ENCODE results near the gene MRPS18B.
"Not testable (repeated sequence)": the region's sequence is repeated elsewhere in the genome, so short reads cannot be mapped to it uniquely, and the experiment has no call there.

The MRPS18B gene

GRCh38 chr6:30647242-30648116, 29.8 kb downstream of the MRPS18B start:
- CTCF ChIA-PET, result interaction anchor here (1.0 to 2.8 kb wide), 6 partner anchors 9 to 83 kb away, joined by 3 to 6 read pairs (median 4); no protein-coding TSS in a partner anchor
- peak; percentile 84 for DNase-seq (ENCODE audit: extremely low spot score)
- no peak for TF ChIP-seq CTCF (IDR thresholded peaks at IDR 0.05; ENCODE audit: control extremely low read depth, extremely low read depth, low read depth, missing control alignments)
- POLR2A ChIA-PET, result no interaction called here

GRCh38 chr6:30651143-30651542, 33.5 kb downstream of the MRPS18B start:
- DNase-seq (ENCODE audit: extremely low spot score), result no peak
- ChIA-PET CTCF (interaction anchor here (0.9 to 1.2 kb wide), 2 partner anchors 28 to 80 kb away, joined by 4 to 5 read pairs; no protein-coding TSS in a partner anchor), POLR2A (no interaction called here)
- TF ChIP-seq CTCF (IDR thresholded peaks at IDR 0.05; ENCODE audit: control extremely low read depth, extremely low read depth, low read depth, missing control alignments), result no peak

- ChIA-PET CTCF (interaction anchor here (1.0 to 4.5 kb wide), 4 partner anchors 17 to 102 kb away, joined by 3 to 15 read pairs (median 3); partner anchors contain the start of gene DHX16), POLR2A (no interaction called here)
- TF ChIP-seq CTCF (IDR thresholded peaks at IDR 0.05; ENCODE audit: control extremely low read depth, extremely low read depth, low read depth, missing control alignments), result no peak
- DNase-seq (ENCODE audit: extremely low spot score), result no peak
Observed at GRCh38 chr6:30654798-30655742, 37.4 kb downstream of the MRPS18B start.

- ChIA-PET CTCF (interaction anchor here (1.0 to 4.5 kb wide), 5 partner anchors 10 to 102 kb away, joined by 3 to 15 read pairs (median 4); partner anchors contain the start of gene DHX16), POLR2A (no interaction called here)
- no peak for TF ChIP-seq CTCF (IDR thresholded peaks at IDR 0.05; ENCODE audit: control extremely low read depth, extremely low read depth, low read depth, missing control alignments)
- no peak for DNase-seq (ENCODE audit: extremely low spot score)
Observed at GRCh38 chr6:30655743-30656094, 38.1 kb downstream of the MRPS18B start.

GRCh38 chr6:30656513-30656912, 38.9 kb downstream of the MRPS18B start:
- POLR2A ChIA-PET, result interaction anchor here (0.6 kb wide), 2 partner anchors 63 to 555 kb away, joined by 3 read pairs; no protein-coding TSS in a partner anchor
- DNase-seq (ENCODE audit: extremely low spot score), result no peak
- no peak for TF ChIP-seq CTCF (IDR thresholded peaks at IDR 0.05; ENCODE audit: control extremely low read depth, extremely low read depth, low read depth, missing control alignments)
- CTCF ChIA-PET, result interaction anchor here (1.0 to 1.6 kb wide), 7 partner anchors 9 to 101 kb away, joined by 3 to 7 read pairs (median 4); partner anchors contain the start of gene C6orf136

GRCh38 chr6:30657454-30657853, 39.8 kb downstream of the MRPS18B start:
- CTCF ChIA-PET, result interaction anchor here (1.6 kb wide), 1 partner anchor 73 kb away, joined by 4 read pairs; no protein-coding TSS in a partner anchor
- POLR2A ChIA-PET, result no interaction called here
- TF ChIP-seq CTCF (IDR thresholded peaks at IDR 0.05; ENCODE audit: control extremely low read depth, extremely low read depth, low read depth, missing control alignments), result no peak
- DNase-seq (ENCODE audit: extremely low spot score), result no peak

- CTCF ChIA-PET, result interaction anchor here (1.0 to 1.6 kb wide), 3 partner anchors 15 to 73 kb away, joined by 4 to 5 read pairs (median 5); partner anchors contain the start of gene DHX16
- DNase-seq (ENCODE audit: extremely low spot score); POLR2A ChIA-PET: not testable (repeated sequence)
Observed at GRCh38 chr6:30657922-30658321, 40.3 kb downstream of the MRPS18B start.

Measured in GM10248 (cell line).